Mesendoderm (in vitro differentiated cells): ENCODE data around the gene IZUMO4.
"Not testable (repeated sequence)": the region's sequence is repeated elsewhere in the genome, so short reads cannot be mapped to it uniquely, and the experiment has no call there.

ENCODE experiments used
- DNase-seq: peaks from one replicate; pipeline ENCODE4 v3.0.0; 2013
- H2AK5ac ChIP-seq: 2 replicates; pipeline ENCODE4 v1.6.1; 2013; ENCODE audit warnings: low read length, inconsistent platforms
- H2BK120ac ChIP-seq: 2 replicates; pipeline ENCODE4 v1.6.1; 2013; ENCODE audit warnings: low read depth, mild to moderate bottlenecking, low read length, moderate library complexity, mixed read lengths
- H2BK15ac ChIP-seq: replicated peaks from 2 replicates; pipeline ENCODE4 v1.6.1; 2013; ENCODE audit warnings: low read depth, mild to moderate bottlenecking, moderate library complexity
- H2BK5ac ChIP-seq: 2 replicates; pipeline ENCODE4 v1.6.1; 2013; ENCODE audit warnings: low read length, inconsistent platforms
- H3K18ac ChIP-seq: 2 replicates; pipeline ENCODE4 v1.6.1; 2013; ENCODE audit warnings: mild to moderate bottlenecking, low read length, mixed read lengths
- H3K23ac ChIP-seq: one replicate; pipeline ENCODE4 v1.6.1; 2013; ENCODE audit warnings: low read length
- H3K27ac ChIP-seq: 2 replicates; pipeline ENCODE4 v1.5.1; 2013; ENCODE audit warnings: low read depth, mild to moderate bottlenecking, inconsistent platforms, low read length, moderate library complexity
- H3K27me3 ChIP-seq: 2 replicates; pipeline ENCODE4 v1.6.1; 2013; ENCODE audit warnings: low read length, control low read depth, mild to moderate bottlenecking, inconsistent platforms; ENCODE audit not compliant: insufficient read depth, poor library complexity
- H3K36me3 ChIP-seq: 2 replicates; pipeline ENCODE4 v1.6.1; 2013; ENCODE audit warnings: low read length, inconsistent platforms; ENCODE audit not compliant: control insufficient read depth, insufficient read depth
- H3K4ac ChIP-seq: one replicate; pipeline ENCODE4 v1.6.1; 2013; ENCODE audit warnings: low read depth, mild to moderate bottlenecking, low read length, moderate library complexity
- H3K4me1 ChIP-seq: 2 replicates; pipeline ENCODE4 v1.6.1; 2013; ENCODE audit warnings: low read depth, low read length, inconsistent platforms; ENCODE audit not compliant: control insufficient read depth
- H3K4me2 ChIP-seq: 2 replicates; pipeline ENCODE4 v1.6.1; 2013; ENCODE audit warnings: low read length
- H3K4me3 ChIP-seq: 2 replicates; pipeline ENCODE4 v1.5.1; 2013; ENCODE audit warnings: mild to moderate bottlenecking, low read length
- H3K56ac ChIP-seq: one replicate; pipeline ENCODE4 v1.6.1; 2013; ENCODE audit warnings: low read length
- H3K79me1 ChIP-seq: 2 replicates; pipeline ENCODE4 v1.6.1; 2013; ENCODE audit warnings: low read length, inconsistent platforms
- H3K79me2 ChIP-seq: 2 replicates; pipeline ENCODE4 v1.6.1; 2013; ENCODE audit warnings: mild to moderate bottlenecking, low read length; ENCODE audit not compliant: control insufficient read depth, insufficient read depth
- H3K9ac ChIP-seq: 2 replicates; pipeline ENCODE4 v1.6.1; 2013; ENCODE audit warnings: low read length, inconsistent platforms
- H4K5ac ChIP-seq: one replicate; pipeline ENCODE4 v1.6.1; 2013; ENCODE audit warnings: low read length
- H4K8ac ChIP-seq: one replicate; pipeline ENCODE4 v1.6.1; 2013; ENCODE audit warnings: low read depth, mild to moderate bottlenecking, control low read depth, low read length, moderate library complexity
- WGBS: extraction: QIAGEN DNeasy Blood & Tissue Kit; methylation state at CpG from one replicate; pipeline ENCODE4 v1.1.7; 2013; ENCODE audit warnings: low lambda C conversion rate, missing lambda C conversion rate; ENCODE audit not compliant: insufficient coverage; ENCODE audit errors: extremely low coverage; 5-methylcytosine and 5-hydroxymethylcytosine counted together

IZUMO4 gene

DNA sequence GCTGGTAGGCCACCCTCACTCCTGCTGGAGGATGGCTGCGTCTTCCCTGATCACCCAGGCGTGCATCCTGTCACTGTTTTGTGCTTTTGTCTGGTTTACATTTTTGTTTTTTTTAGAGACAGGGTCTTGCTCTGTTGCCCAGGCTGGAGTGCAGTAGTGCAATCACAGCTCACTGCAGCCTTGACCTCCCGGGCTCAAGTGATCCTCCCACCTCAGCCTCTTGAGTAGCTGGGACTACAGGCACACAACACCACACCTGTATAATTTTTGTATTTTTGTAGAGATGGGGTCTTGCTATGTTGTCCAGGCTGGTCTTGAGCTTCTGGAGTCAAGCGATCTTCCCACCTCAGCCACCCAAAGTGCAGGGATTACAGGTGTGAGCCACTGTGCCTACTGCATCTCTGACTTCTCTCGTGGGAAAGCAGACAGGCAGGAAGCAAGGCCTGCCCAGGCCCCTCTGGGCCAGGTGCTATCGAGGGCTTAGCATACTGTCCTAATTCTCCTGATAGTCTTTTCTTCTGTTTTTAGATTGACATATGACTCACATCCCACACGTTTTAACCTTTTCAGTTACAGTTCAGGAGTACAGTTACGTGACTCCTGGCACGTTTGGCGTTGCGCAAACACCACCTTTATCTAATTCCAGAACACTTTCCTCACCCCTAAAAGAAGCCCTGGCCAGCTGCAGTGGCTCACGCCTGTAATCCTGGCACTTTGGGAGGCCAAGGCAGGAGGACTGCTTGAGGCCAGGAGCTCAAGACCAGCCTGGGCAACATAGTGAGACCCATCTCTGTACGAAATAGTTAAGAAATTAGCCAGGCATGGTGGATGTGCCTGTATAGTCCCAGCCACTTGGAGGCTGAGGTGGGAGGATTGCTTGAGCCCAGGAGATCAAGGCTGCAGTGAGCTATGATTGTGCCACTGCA is 9.8 kb upstream of the IZUMO4 start:
- H4K8ac ChIP-seq, H2BK5ac ChIP-seq, H3K36me3 ChIP-seq, H3K4ac ChIP-seq, H3K4me2 ChIP-seq, H2BK15ac ChIP-seq, H3K4me1 ChIP-seq, H2BK120ac ChIP-seq, DNase-seq, H3K27me3 ChIP-seq, H3K79me1 ChIP-seq, H3K4me3 ChIP-seq, H3K79me2 ChIP-seq, H4K5ac ChIP-seq, H3K23ac ChIP-seq, H3K56ac ChIP-seq, H2AK5ac ChIP-seq, H3K27ac ChIP-seq, H3K9ac ChIP-seq, H3K18ac ChIP-seq: not testable (repeated sequence)
- no CpG with 5 or more reads among the region's 13 CpGs for WGBS

DNA sequence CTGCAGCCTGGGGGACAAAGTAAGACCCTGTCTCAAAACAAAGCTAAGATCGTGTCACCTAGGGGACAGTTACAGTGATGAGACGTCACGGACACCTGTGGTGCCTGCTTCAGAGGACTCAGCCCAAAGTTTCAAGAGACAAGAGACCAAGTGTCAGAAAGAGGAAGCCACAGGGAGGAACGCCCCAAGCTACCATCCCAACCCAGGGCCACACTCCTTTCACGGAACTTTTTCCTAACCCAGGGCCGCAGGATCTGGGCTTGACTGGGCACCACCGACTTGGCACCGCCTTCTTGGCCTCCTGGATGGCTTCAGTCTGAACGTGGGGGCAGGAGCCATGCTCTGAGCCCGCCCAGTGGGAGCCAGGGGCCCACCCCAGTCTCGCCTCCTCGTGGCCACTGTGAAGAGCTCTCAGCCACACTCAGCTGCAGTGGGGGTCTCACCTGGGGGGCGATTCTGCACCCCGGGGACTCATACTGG is 9.1 kb upstream of the IZUMO4 start:
- H2BK120ac ChIP-seq, result no peak overlapping the region
- H3K9ac ChIP-seq, result no peak overlapping the region
- H3K18ac ChIP-seq, result no peak overlapping the region
- H3K36me3 ChIP-seq, result no peaks in the 10 kb centered on the region
- no CpG with 5 or more reads among the region's 14 CpGs for WGBS
- H3K27ac ChIP-seq, result no peak overlapping the region
- H3K27me3 ChIP-seq, result no peaks in the 10 kb centered on the region
- DNase-seq, result no peak
- H4K8ac ChIP-seq, result no peak overlapping the region
- H2AK5ac ChIP-seq, result no peak overlapping the region
- no peak overlapping the region for H3K4me3 ChIP-seq
- H3K4me2 ChIP-seq, result no peak overlapping the region
- no peaks in the 10 kb centered on the region for H3K79me1 ChIP-seq
- H2BK5ac ChIP-seq, result no peak overlapping the region
- H2BK15ac ChIP-seq, result no peak overlapping the region
- H4K5ac ChIP-seq, result no peak overlapping the region
- no peak overlapping the region for H3K4ac ChIP-seq
- H3K79me2 ChIP-seq, result no peaks in the 10 kb centered on the region
- peaks cover 5% of the 10 kb centered on the region for H3K4me1 ChIP-seq
- no peak overlapping the region for H3K56ac ChIP-seq
- no peak overlapping the region for H3K23ac ChIP-seq

- Histone ChIP-seq H2BK15ac (no peak overlapping the region), H3K27ac (no peak overlapping the region), H3K27me3 (no peaks in the 10 kb centered on the region), H2AK5ac (no peak overlapping the region), H3K4me1 (peaks cover 5% of the 10 kb centered on the region), H2BK120ac (no peak overlapping the region), H3K79me2 (no peaks in the 10 kb centered on the region), H3K4me3 (no peak overlapping the region), H4K8ac (no peak overlapping the region), H3K36me3 (no peaks in the 10 kb centered on the region), H3K18ac (no peak overlapping the region), H3K79me1 (peaks cover 2% of the 10 kb centered on the region), H3K9ac (no peak overlapping the region), H3K4me2 (no peak overlapping the region), H4K5ac (no peak overlapping the region), H3K23ac (no peak overlapping the region), H3K4ac (no peak overlapping the region), H2BK5ac (no peak overlapping the region), H3K56ac (no peak overlapping the region)
- no peak for DNase-seq
- no CpG with 5 or more reads among the region's 16 CpGs for WGBS
Measured at GRCh38 chr19:2089001-2089711, 7.6 kb upstream of the IZUMO4 start.

DNA sequence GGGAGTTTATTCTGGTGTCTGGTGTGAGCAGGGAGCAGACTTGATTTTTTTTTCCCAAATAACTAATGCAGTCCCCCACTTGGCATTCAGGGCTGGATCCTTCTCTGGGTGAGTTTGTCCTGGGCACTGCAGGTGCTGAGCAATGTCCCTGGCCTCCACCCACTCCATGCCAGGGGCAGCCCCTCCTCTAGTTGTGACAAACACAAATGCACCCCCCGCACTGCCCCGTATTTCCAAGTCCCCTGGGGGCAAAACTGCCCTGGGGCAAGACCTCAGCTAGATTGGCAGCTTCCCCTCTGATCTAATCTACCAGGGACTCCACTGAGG is 7.0 kb upstream of the IZUMO4 start:
- no peak for DNase-seq

DNA sequence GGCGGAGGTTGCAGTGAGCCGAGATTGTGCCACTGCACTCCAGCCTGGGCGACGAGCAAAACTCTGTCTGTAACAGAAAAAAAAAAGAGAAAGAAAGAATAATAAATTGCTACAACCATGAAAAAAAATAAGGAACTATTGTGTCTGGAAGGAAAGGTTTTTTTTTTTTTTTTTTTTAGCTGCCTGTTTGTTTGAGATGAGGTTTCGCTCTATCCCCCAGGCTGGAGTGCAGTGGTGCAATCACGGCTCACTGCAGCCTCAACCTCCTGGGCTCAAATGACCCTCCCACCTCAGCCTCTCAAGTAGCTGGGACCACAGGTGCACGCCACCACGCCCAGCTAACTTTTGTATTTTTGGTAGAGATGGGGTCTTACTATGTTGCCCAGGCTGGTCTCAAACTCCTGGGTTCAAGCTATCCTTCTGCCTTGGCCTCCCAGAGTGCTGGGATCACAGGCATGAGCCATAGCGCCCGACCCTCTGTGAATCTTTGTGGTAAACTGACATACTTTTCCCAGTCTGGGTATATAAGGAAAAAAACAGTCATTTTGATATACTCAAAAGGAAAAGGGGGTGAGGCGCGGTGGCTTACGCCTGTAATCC is 4.7 kb upstream of the IZUMO4 start:
- not testable (repeated sequence) for H3K23ac ChIP-seq

More for the DNA sequence above, 7.0 kb upstream of the IZUMO4 start:
- H3K4me2 ChIP-seq, result no peak overlapping the region
- no peak overlapping the region for H4K5ac ChIP-seq
- H2AK5ac ChIP-seq, result no peak overlapping the region
- H2BK120ac ChIP-seq, result no peak overlapping the region
- no peaks in the 10 kb centered on the region for H3K79me2 ChIP-seq
- no peaks in the 10 kb centered on the region for H3K36me3 ChIP-seq
- no peak overlapping the region for H3K9ac ChIP-seq
- WGBS, result no CpG with 5 or more reads among the region's 2 CpGs
- H3K27ac ChIP-seq, result no peak overlapping the region
- H3K23ac ChIP-seq, result peak overlapping the region; percentile 94
- no peak overlapping the region for H2BK15ac ChIP-seq
- H4K8ac ChIP-seq, result no peak overlapping the region
- no peak overlapping the region for H3K4ac ChIP-seq
- no peak overlapping the region for H3K4me3 ChIP-seq
- no peaks in the 10 kb centered on the region for H3K27me3 ChIP-seq
- H3K79me1 ChIP-seq, result peaks cover 2% of the 10 kb centered on the region
- H2BK5ac ChIP-seq, result no peak overlapping the region
- no peak overlapping the region for H3K56ac ChIP-seq
- peaks cover 5% of the 10 kb centered on the region for H3K4me1 ChIP-seq
- H3K18ac ChIP-seq, result no peak overlapping the region

More for the DNA sequence above, 4.7 kb upstream of the IZUMO4 start:
- not testable (repeated sequence) for H3K79me1 ChIP-seq, H3K4ac ChIP-seq, H2BK120ac ChIP-seq, H3K79me2 ChIP-seq, H3K27me3 ChIP-seq, H3K36me3 ChIP-seq, H3K4me1 ChIP-seq, H3K9ac ChIP-seq, H3K4me2 ChIP-seq, H2AK5ac ChIP-seq, H3K27ac ChIP-seq, H3K56ac ChIP-seq, H4K5ac ChIP-seq, H4K8ac ChIP-seq, H3K4me3 ChIP-seq, DNase-seq, H2BK5ac ChIP-seq, H3K18ac ChIP-seq, H2BK15ac ChIP-seq
- no CpG with 5 or more reads among the region's 13 CpGs for WGBS
